Measurements from ENCODE around the gene GTPBP2. TPM values are rescaled to one million over a fixed set of nuclear protein-coding genes. Genes with fewer than 3 reads are reported as not detected.
A peak's percentile ranks its signal among the peaks of the same experiment; 100 is the strongest.

GTPBP2 gene
- total and polyA plus RNA-seq, 2 of the 13 experiments (the other 11 are each of a cell fraction or from before 2014, with no cell fraction given), result 26.9 to 88.2 TPM

GRCh38 chr6:43635387-43636307 lies 6.6 kb upstream of the GTPBP2 start, which contains the start of gene MAD2L1BP (continued):
- TF ChIP-seq, protein P1, sequence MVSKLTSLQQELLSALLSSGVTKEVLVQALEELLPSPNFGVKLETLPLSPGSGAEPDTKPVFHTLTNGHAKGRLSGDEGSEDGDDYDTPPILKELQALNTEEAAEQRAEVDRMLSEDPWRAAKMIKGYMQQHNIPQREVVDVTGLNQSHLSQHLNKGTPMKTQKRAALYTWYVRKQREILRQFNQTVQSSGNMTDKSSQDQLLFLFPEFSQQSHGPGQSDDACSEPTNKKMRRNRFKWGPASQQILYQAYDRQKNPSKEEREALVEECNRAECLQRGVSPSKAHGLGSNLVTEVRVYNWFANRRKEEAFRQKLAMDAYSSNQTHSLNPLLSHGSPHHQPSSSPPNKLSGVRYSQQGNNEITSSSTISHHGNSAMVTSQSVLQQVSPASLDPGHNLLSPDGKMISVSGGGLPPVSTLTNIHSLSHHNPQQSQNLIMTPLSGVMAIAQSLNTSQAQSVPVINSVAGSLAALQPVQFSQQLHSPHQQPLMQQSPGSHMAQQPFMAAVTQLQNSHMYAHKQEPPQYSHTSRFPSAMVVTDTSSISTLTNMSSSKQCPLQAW (CRISPR knock-in tag; IDR thresholded peaks at IDR 0.05), result peak; percentile 47
- TF ChIP-seq ZBTB7A (CRISPR knock-in tag; IDR thresholded peaks at IDR 0.05) (peak; percentile 85; the same call in 1 of the 2 replicates), ZNF441 (CRISPR knock-in tag; IDR thresholded peaks at IDR 0.05; ENCODE audit: borderline replicate concordance) (peak; percentile 50; the same call in 1 of the 2 replicates), FOXK2 (IDR thresholded peaks at IDR 0.05) (no peak), ZNF564 (CRISPR knock-in tag; IDR thresholded peaks at IDR 0.05) (no peak; the same call in 1 of the 2 replicates), STAG1 (CRISPR knock-in tag; IDR thresholded peaks at IDR 0.05) (no peak), ZBTB21 (CRISPR knock-in tag; IDR thresholded peaks at IDR 0.05) (no peak), PBX3 (CRISPR knock-in tag; IDR thresholded peaks at IDR 0.05; ENCODE audit: borderline replicate concordance) (no peak), DBP (CRISPR knock-in tag; IDR thresholded peaks at IDR 0.05; ENCODE audit: not compliant biosample characterization) (no peak), POLR2AphosphoS2 (IDR thresholded peaks at IDR 0.05; ENCODE audit: low read depth, low read length) (no peak), GTF2F1 (IDR thresholded peaks at IDR 0.05; ENCODE audit: low read length) (no peak), NFIC (IDR thresholded peaks at IDR 0.05; ENCODE audit: low read length) (peak; percentile 38; the same call in 1 of the 2 replicates), ZNF749 (CRISPR knock-in tag; IDR thresholded peaks at IDR 0.05; ENCODE audit: borderline replicate concordance) (peak; percentile 78; the same call in 1 of the 2 replicates), ZNF281 (CRISPR knock-in tag; IDR thresholded peaks at IDR 0.05; ENCODE audit: borderline replicate concordance) (peak; percentile 95), CCAR2 (optimal IDR thresholded peaks at IDR 0.05; ENCODE audit: low read depth, low read length) (no peak), ZBTB26 (CRISPR knock-in tag; IDR thresholded peaks at IDR 0.05; ENCODE audit: borderline replicate concordance) (peak; percentile 69; the same call in 1 of the 2 replicates), ZNF652 (CRISPR knock-in tag; IDR thresholded peaks at IDR 0.05; ENCODE audit: borderline replicate concordance, low read depth) (peak; percentile 23; the same call in 1 of the 2 replicates), SNRNP70 (IDR thresholded peaks at IDR 0.05; ENCODE audit: low read depth, low read length) (no peak), U2AF1 (optimal IDR thresholded peaks at IDR 0.05; ENCODE audit: low read depth, low read length) (no peak), TAF1 (CRISPR knock-in tag; IDR thresholded peaks at IDR 0.05) (peak; percentile 96), ZNF703 (CRISPR knock-in tag; IDR thresholded peaks at IDR 0.05; ENCODE audit: borderline replicate concordance) (no peak; the same call in 1 of the 2 replicates)
